PC-9 (cell line): ENCODE measurements around the gene MDC1. TPM values are rescaled to one million over a fixed set of nuclear protein-coding genes. Genes with fewer than 3 reads are reported as not detected.

Source experiments
- BruUV-seq: library from RNA; stranded (reverse); fragments of 400-500 nt; replicated peaks from 2 replicates; lab custom pipeline; 2021; lab: Mats Ljungman, UMichigan
- CTCF ChIA-PET: fragments of 300-600 bp; sonication (Branson Sonifier 250); formaldehyde crosslinking; loops from one replicate; lab custom pipeline; 2022; ENCODE audit warnings: antibody characterized with exemption; lab: Charles Lee
- POLR2A ChIA-PET: fragments of 300-600 bp; sonication (Branson Sonifier 250); formaldehyde crosslinking; loops from one replicate; lab custom pipeline; 2022; ENCODE audit warnings: antibody characterized with exemption; ENCODE audit not compliant: unreplicated experiment; lab: Charles Lee
- DNase-seq, 2 experiments: peaks; one replicate each; pipeline versions ENCODE4 v3.0.0 to v3.0.0-alpha.2; 2015 to 2022; ENCODE audit warnings: mixed read lengths in 1 of 2
- H2AFZ ChIP-seq: fragments of 200-600 bp; sonication (generic); 2 replicates; pipeline ENCODE4 v1.8.1; 2017; ENCODE audit warnings: antibody characterized with exemption
- H3F3A ChIP-seq: fragments of 200-600 bp; sonication (generic); 2 replicates; pipeline ENCODE4 v1.8.1; 2017; ENCODE audit warnings: antibody characterized with exemption, mild to moderate bottlenecking, low read depth; ENCODE audit not compliant: insufficient read depth
- H3K27ac ChIP-seq: fragments of 200-600 bp; sonication (generic); 2 replicates; pipeline ENCODE4 v1.6.1; 2016; ENCODE audit warnings: mixed run types
- H3K27me3 ChIP-seq: fragments of 200-600 bp; sonication (generic); 2 replicates; pipeline ENCODE4 v1.6.1; 2016; ENCODE audit warnings: low read depth, mixed run types; ENCODE audit not compliant: insufficient read depth
- H3K36me3 ChIP-seq: fragments of 200-600 bp; sonication (generic); 2 replicates; pipeline ENCODE4 v1.6.1; 2016; ENCODE audit warnings: low read depth, mixed run types
- H3K4me1 ChIP-seq: fragments of 200-600 bp; sonication (generic); replicated peaks from 2 replicates; pipeline ENCODE4 v1.6.1; 2016; ENCODE audit warnings: mixed run types; ENCODE audit not compliant: insufficient read depth
- H3K4me2 ChIP-seq: fragments of 200-600 bp; sonication (generic); 2 replicates; pipeline ENCODE4 v1.6.1; 2017; ENCODE audit warnings: mixed run types
- H3K4me3 ChIP-seq: fragments of 200-600 bp; sonication (generic); 2 replicates; pipeline ENCODE4 v1.6.1; 2016; ENCODE audit warnings: mixed run types
- H3K79me2 ChIP-seq: fragments of 200-600 bp; sonication (generic); 2 replicates; pipeline ENCODE4 v1.6.1; 2017; ENCODE audit warnings: low read depth, mixed run types
- H3K9me2 ChIP-seq: fragments of 200-600 bp; sonication (generic); 2 replicates; pipeline ENCODE4 v1.8.1; 2017; ENCODE audit warnings: mild to moderate bottlenecking; ENCODE audit not compliant: insufficient read depth
- H3K9me3 ChIP-seq: fragments of 200-600 bp; sonication (generic); 2 replicates; pipeline ENCODE4 v1.8.1; 2016; ENCODE audit warnings: low read depth; ENCODE audit not compliant: insufficient read depth
- H4K20me1 ChIP-seq: fragments of 200-600 bp; sonication (generic); 2 replicates; pipeline ENCODE4 v1.8.1; 2017; ENCODE audit not compliant: insufficient read depth
- EZH2 ChIP-seq: fragments of 200-600 bp; sonication (generic); IDR thresholded peaks from 2 replicates; pipeline ENCODE4 v1.8.0; 2017; ENCODE audit warnings: antibody characterized with exemption, low read depth
- intact Hi-C: fragments of 100-400 bp; cut with micrococcal nuclease; formaldehyde crosslinking; loops from one replicate; pipeline ENCODE4 v1.10.0; 2022; ENCODE audit not compliant: unreplicated experiment
- total RNA-seq: library from RNA; stranded (reverse); gene quantifications from 2 replicates; pipeline ENCODE4 v1.2.3, GENCODE V29; 2021
- TF ChIP-seq, protein P1 (sequence below): fragments of 200-600 bp; sonication (generic); conservative IDR thresholded peaks from 2 replicates; pipeline ENCODE4 v1.6.1; 2017; ENCODE audit warnings: mixed run types, antibody characterized with exemption, mild to moderate bottlenecking, moderate library complexity

MDC1 gene
- total RNA-seq, 1 experiment from 2014 or later = 81.6 TPM

DNA sequence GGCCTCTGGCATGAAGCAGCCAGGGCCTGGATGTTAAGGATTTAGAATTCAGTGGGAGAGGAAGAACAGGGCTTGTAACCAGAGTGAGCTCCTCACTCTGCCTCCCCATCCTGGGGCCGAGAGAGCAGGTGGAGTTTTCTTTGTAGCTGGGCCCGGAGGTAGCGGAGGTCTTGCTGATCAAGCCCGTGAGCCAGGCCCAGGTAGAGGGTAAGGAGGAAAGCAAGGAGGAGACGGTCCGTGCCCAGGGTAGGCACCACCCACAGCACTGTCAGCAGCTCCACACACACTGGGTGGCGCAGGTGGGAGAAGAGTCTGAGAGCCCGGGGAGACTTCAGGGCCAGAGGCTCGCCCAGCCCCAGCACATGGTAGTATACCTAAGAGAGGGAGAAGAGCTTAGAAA lies 28.5 kb downstream of the MDC1 start:
- Histone ChIP-seq H3K4me3 (no peak overlapping the region; the same call in 1 of the 2 replicates), H3K4me1 (peaks cover 44% of the 10 kb centered on the region), H3K9me2 (no peaks in the 10 kb centered on the region), H3K4me2 (peak overlapping the region; percentile 93), H3K27me3 (no peaks in the 10 kb centered on the region), H4K20me1 (no peaks in the 10 kb centered on the region), H3K79me2 (peaks cover 40% of the 10 kb centered on the region), H3K9me3 (no peaks in the 10 kb centered on the region), H3K36me3 (no peaks in the 10 kb centered on the region), H2AFZ (no peak overlapping the region), H3F3A (peaks cover 25% of the 10 kb centered on the region), H3K27ac (no peak overlapping the region)
- ChIA-PET POLR2A (no interaction called here), CTCF (interaction anchor here (0.7 kb wide), 1 partner anchor 28 kb away, joined by 3 read pairs; the partner anchor contains the start of gene MDC1)
- TF ChIP-seq EZH2 = no peak
- TF ChIP-seq, protein P1, sequence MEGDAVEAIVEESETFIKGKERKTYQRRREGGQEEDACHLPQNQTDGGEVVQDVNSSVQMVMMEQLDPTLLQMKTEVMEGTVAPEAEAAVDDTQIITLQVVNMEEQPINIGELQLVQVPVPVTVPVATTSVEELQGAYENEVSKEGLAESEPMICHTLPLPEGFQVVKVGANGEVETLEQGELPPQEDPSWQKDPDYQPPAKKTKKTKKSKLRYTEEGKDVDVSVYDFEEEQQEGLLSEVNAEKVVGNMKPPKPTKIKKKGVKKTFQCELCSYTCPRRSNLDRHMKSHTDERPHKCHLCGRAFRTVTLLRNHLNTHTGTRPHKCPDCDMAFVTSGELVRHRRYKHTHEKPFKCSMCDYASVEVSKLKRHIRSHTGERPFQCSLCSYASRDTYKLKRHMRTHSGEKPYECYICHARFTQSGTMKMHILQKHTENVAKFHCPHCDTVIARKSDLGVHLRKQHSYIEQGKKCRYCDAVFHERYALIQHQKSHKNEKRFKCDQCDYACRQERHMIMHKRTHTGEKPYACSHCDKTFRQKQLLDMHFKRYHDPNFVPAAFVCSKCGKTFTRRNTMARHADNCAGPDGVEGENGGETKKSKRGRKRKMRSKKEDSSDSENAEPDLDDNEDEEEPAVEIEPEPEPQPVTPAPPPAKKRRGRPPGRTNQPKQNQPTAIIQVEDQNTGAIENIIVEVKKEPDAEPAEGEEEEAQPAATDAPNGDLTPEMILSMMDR = no peak
- intact Hi-C loops = no loop called here
- no peak for DNase-seq
- no TSS peak for BruUV-seq

DNA sequence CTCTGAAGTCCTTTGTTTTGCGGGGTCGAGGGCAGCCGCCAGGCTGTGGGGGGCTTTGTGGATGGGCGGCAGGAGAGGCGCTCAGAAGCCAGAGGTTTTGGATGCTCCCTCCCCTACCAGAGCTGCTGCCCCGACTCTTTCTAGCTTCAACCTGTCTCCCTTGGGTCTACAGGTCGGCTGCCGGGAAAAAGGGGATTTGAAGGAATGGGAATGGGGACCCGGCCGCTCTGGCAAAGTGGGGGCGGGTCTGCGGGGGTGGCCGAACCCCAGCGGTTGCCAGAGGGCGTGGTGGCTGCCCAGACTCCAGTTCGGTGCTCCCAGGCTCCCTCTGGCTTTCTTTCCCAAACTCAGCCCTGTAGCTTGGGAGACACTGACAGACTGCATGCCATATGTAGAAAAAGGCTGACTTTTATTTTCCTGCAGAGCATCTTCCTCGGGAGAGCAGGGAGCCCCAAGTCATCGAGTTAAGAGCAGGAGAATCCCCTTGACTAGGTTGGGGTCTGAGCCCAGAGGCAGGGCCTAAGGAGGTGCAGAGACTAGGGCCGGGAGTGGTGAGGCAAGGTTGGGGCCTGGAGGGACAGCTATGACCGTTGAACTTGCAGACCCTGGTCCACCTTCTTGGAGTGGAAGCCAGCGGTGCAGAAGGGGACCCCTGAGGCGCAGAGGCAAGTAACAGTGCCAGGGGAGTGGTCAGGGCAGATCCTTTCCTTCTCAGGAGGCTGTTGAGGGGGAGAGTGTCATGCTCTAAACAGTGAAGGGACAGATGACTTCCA lies 29.2 kb downstream of the MDC1 start:
- TF ChIP-seq, protein P1 = no peak
- TF ChIP-seq EZH2 = no peak
- H2AFZ ChIP-seq = peak overlapping the region; percentile 92
- peak overlapping the region; percentile 98 for H3K4me3 ChIP-seq
- BruUV-seq = TSS peak; percentile 51
- no peaks in the 10 kb centered on the region for H3K9me3 ChIP-seq
- ChIA-PET CTCF (interaction anchor here (0.6 kb wide), 1 partner anchor 65 kb away, joined by 4 read pairs; no protein-coding TSS in a partner anchor), POLR2A (interaction anchor here (0.6 to 1.2 kb wide), 3 partner anchors 10 to 73 kb away, joined by 5 to 7 read pairs (median 6); no protein-coding TSS in a partner anchor)
- intact Hi-C loops = loop anchor here (1.0 to 2.0 kb wide), 4 partner anchors 29 to 226 kb away; partner anchors contain the start of genes MDC1, MRPS18B, PPP1R10 and VARS2
- no peaks in the 10 kb centered on the region for H3K36me3 ChIP-seq
- H3K27me3 ChIP-seq = no peaks in the 10 kb centered on the region
- DNase-seq = peak in 1 of 2 experiments; percentile 38
- H4K20me1 ChIP-seq = no peaks in the 10 kb centered on the region
- no peaks in the 10 kb centered on the region for H3K9me2 ChIP-seq
- peak overlapping the region; percentile 93 for H3K4me2 ChIP-seq
- H3K27ac ChIP-seq = peak overlapping the region; percentile 72
- H3K79me2 ChIP-seq = peaks cover 47% of the 10 kb centered on the region
- peaks cover 32% of the 10 kb centered on the region for H3F3A ChIP-seq
- peaks cover 51% of the 10 kb centered on the region for H3K4me1 ChIP-seq

DNA sequence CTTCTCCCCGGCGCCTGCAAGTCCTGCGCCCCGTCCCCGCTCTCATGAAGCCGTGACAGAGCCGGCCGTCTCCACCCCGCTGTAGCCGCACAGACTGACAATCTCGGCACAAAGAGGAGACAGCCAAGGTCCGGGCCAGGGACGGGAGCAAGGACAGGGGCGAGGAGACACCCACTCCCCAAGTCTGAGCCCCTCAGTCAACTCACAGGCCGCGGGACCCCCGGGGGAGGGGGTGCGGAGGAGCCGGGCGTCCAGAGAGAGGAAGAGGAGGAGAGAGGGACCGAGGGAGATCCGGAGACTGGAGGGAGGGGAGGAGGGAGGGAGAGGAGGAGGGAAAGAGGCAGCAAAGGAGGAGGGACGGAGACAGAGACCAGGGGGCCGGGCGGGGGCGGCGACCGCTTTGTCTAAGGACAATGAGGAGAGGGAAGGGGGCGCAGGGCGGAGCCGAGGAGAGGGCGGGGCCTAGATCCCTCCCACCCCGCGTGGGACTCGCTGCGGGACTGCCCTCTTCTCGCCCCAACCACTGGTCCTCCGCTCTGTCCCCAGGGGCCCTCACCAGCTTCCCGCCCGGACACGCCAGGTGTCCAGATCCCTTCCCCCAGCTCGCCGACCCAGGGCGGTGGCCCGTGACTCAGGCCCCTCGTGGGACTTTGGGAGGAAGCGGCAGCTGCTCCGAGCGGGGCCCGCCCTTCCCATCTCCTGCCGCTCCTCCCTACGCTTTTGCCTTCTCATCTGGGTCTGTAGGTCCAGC lies 30.0 kb downstream of the MDC1 start:
- Histone ChIP-seq H3K27ac (peak overlapping the region; percentile 72), H3K4me2 (peak overlapping the region; percentile 93), H3K36me3 (no peaks in the 10 kb centered on the region), H3K9me3 (no peaks in the 10 kb centered on the region), H3K9me2 (no peaks in the 10 kb centered on the region), H3F3A (peaks cover 39% of the 10 kb centered on the region), H3K79me2 (peaks cover 47% of the 10 kb centered on the region), H4K20me1 (no peaks in the 10 kb centered on the region), H3K4me1 (peaks cover 59% of the 10 kb centered on the region), H3K4me3 (peak overlapping the region; percentile 98), H2AFZ (peak overlapping the region; percentile 92), H3K27me3 (no peaks in the 10 kb centered on the region)
- DNase-seq = peak; percentile 80 to 98
- ChIA-PET POLR2A (interaction anchor here (0.6 to 1.2 kb wide), 3 partner anchors 10 to 72 kb away, joined by 5 to 7 read pairs (median 6); no protein-coding TSS in a partner anchor), CTCF (interaction anchor here (0.6 kb wide), 1 partner anchor 66 kb away, joined by 4 read pairs; no protein-coding TSS in a partner anchor)
- TF ChIP-seq, protein P1 = no peak
- no peak for TF ChIP-seq EZH2
- intact Hi-C loops = loop anchor here (1.0 to 2.0 kb wide), 4 partner anchors 30 to 227 kb away; partner anchors contain the start of genes MDC1, MRPS18B, PPP1R10 and VARS2
- BruUV-seq = no TSS peak
